ENCODE data around the gene SGMS1. TPM values are rescaled to one million over a fixed set of nuclear protein-coding genes. Genes with fewer than 3 reads are reported as not detected.
"Not testable (repeated sequence)": the region's sequence is repeated elsewhere in the genome, so short reads cannot be mapped to it uniquely, and the experiment has no call there.

SGMS1 gene
- polyA plus RNA-seq, 1 experiment, result 21.1 TPM

DNA sequence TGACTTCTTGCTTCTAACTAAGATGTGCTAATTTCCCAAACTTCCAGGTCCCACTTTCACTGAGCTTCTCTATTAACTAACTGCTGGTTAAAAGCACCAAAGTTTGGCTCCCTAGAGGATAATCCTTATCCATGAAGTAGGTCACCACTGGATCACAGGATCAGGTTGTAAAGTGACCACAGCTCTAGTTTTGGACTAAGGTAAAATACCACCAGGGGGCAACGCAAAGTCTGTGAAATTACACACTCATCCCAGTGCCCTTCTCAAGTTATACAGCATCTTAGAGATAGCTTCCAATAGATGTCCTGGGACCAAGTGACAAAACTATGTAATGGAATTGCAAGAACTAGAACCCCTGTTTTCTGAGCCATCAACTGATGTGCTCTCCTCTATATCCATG is 256.0 kb downstream of the SGMS1 start:
- Histone ChIP-seq H3K36me3 (ENCODE audit: control insufficient read depth, insufficient read depth, low read length) (no peaks in the 10 kb centered on the region), H3K4me3 (ENCODE audit: low read depth, low read length) (no peak overlapping the region), H3K27me3 (ENCODE audit: control insufficient read depth, insufficient read depth, low read length) (no peaks in the 10 kb centered on the region)
- ChIA-PET POLR2A (no interaction called here), CTCF (interaction anchor here (0.8 to 2.0 kb wide), 16 partner anchors 8 to 258 kb away, joined by 3 to 10 read pairs (median 4); no protein-coding TSS in a partner anchor)
- no peak for DNase-seq (ENCODE audit: low read depth)
- TF ChIP-seq, protein P1, sequence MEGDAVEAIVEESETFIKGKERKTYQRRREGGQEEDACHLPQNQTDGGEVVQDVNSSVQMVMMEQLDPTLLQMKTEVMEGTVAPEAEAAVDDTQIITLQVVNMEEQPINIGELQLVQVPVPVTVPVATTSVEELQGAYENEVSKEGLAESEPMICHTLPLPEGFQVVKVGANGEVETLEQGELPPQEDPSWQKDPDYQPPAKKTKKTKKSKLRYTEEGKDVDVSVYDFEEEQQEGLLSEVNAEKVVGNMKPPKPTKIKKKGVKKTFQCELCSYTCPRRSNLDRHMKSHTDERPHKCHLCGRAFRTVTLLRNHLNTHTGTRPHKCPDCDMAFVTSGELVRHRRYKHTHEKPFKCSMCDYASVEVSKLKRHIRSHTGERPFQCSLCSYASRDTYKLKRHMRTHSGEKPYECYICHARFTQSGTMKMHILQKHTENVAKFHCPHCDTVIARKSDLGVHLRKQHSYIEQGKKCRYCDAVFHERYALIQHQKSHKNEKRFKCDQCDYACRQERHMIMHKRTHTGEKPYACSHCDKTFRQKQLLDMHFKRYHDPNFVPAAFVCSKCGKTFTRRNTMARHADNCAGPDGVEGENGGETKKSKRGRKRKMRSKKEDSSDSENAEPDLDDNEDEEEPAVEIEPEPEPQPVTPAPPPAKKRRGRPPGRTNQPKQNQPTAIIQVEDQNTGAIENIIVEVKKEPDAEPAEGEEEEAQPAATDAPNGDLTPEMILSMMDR (IDR thresholded peaks at IDR 0.05; ENCODE audit: insufficient read depth, low read depth, low read length), result peak; percentile 52

- H3K27me3 ChIP-seq (ENCODE audit: control insufficient read depth, insufficient read depth, low read length); DNase-seq (ENCODE audit: low read depth); H3K36me3 ChIP-seq (ENCODE audit: control insufficient read depth, insufficient read depth, low read length); H3K4me3 ChIP-seq (ENCODE audit: low read depth, low read length); POLR2A ChIA-PET: not testable (repeated sequence)
- CTCF ChIA-PET, result interaction anchor here (1.5 kb wide), 1 partner anchor 17 kb away, joined by 3 read pairs; no protein-coding TSS in a partner anchor
Measured at GRCh38 chr10:50366421-50366820, 257.3 kb downstream of the SGMS1 start.

DNA sequence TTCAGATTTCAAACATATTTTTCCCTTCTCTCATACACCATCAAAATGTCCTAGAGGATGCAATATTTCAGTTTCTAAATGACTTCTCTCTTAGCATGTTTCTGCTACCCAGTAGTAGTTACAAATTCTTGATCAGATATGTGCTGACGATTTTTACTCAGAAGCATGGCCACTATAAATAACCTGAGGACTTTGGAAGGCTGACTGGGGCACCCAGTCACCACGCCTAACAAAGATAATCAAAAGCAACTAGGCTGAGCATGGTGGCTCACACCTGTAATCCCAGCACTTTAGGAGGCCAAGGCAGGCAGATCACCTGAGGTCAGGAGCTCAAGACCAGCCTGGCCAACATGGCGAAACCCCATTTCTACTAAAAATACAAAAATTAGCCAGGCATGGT is 259.0 kb downstream of the SGMS1 start:
- DNase-seq (ENCODE audit: low read depth); CTCF ChIA-PET; POLR2A ChIA-PET; H3K4me3 ChIP-seq (ENCODE audit: low read depth, low read length); H3K36me3 ChIP-seq (ENCODE audit: control insufficient read depth, insufficient read depth, low read length); H3K27me3 ChIP-seq (ENCODE audit: control insufficient read depth, insufficient read depth, low read length): not testable (repeated sequence)

- POLR2A ChIA-PET, result no interaction called here
- Histone ChIP-seq H3K27me3 (ENCODE audit: control insufficient read depth, insufficient read depth, low read length) (no peaks in the 10 kb centered on the region), H3K4me3 (ENCODE audit: low read depth, low read length) (no peak overlapping the region), H3K36me3 (ENCODE audit: control insufficient read depth, insufficient read depth, low read length) (no peaks in the 10 kb centered on the region)
- CTCF ChIA-PET, result no interaction called here
- TF ChIP-seq, protein P1 (IDR thresholded peaks at IDR 0.05; ENCODE audit: insufficient read depth, low read depth, low read length), result no peak
- DNase-seq (ENCODE audit: low read depth), result no peak
Measured at GRCh38 chr10:50362547-50363125, 261.1 kb downstream of the SGMS1 start.

DNA sequence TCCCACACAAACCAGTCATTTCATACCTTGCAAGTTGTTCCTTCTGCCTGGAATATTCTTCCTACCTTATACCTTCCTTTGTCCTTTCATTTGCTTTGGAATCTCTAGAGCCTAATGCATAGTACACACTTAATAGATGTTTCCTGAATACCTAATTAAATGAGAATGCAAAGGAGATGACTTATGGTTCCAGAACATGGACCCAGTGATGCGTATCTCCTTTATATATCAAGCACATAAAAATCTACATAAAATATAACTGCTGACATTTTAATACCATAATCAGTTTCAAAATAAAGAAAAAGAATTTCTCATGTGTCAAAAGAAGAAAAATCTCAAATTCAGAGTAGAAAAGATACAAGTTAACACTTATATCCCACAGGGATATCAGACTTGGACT is 261.8 kb downstream of the SGMS1 start:
- Histone ChIP-seq H3K36me3 (ENCODE audit: control insufficient read depth, insufficient read depth, low read length) (no peaks in the 10 kb centered on the region), H3K4me3 (ENCODE audit: low read depth, low read length) (no peak overlapping the region), H3K27me3 (ENCODE audit: control insufficient read depth, insufficient read depth, low read length) (no peaks in the 10 kb centered on the region)
- DNase-seq (ENCODE audit: low read depth), result no peak
- POLR2A ChIA-PET, result no interaction called here
- TF ChIP-seq, protein P1 (IDR thresholded peaks at IDR 0.05; ENCODE audit: insufficient read depth, low read depth, low read length), result no peak
- CTCF ChIA-PET, result interaction anchor here (1.4 kb wide), 1 partner anchor 9 kb away, joined by 4 read pairs; no protein-coding TSS in a partner anchor

DNA sequence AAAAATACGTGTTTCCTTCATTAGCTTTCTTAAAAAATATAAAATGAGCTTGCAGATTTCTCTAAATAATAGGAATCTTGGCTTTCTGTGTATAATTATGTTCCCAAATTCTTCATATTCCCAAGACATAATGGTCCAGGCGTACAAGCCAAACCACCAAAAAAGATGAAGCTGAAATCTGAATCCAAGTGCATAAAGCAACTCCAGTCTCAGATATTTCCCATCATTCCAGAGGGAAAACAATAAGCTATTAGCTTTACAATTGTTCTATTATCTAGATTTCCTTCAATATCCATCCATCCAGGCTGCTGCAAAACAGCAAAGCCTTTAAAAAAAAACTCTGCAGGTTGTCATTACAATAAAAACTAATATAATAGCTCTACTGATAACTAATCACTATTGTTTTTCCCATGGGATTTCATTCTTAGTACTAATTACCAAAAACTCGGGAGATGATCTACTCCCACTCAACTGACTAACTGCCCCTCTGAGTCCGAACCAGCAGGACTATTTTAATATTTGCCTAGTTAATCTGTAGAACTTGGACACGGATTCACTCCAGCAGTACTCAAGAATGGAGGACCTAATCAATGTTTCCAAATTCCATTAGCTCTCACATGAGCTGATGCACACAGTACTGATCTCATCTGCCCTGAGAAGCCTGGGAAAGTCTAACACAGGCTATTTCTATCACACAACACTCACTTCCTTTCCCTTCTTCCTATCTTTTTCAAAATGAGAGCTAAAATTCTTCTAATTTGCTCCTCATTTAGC is 263.5 kb downstream of the SGMS1 start:
- H3K4me3 ChIP-seq (ENCODE audit: low read depth, low read length), result no peak overlapping the region
- H3K36me3 ChIP-seq (ENCODE audit: control insufficient read depth, insufficient read depth, low read length), result no peaks in the 10 kb centered on the region
- no peaks in the 10 kb centered on the region for H3K27me3 ChIP-seq (ENCODE audit: control insufficient read depth, insufficient read depth, low read length)
- TF ChIP-seq, protein P1 (IDR thresholded peaks at IDR 0.05; ENCODE audit: insufficient read depth, low read depth, low read length), result no peak
- ChIA-PET CTCF (interaction anchor here (0.7 to 1.2 kb wide), 2 partner anchors 8 to 85 kb away, joined by 3 read pairs; no protein-coding TSS in a partner anchor), POLR2A (no interaction called here)
- no peak for DNase-seq (ENCODE audit: low read depth)
